Skin of body (tissue), 2 donors: Measurements from ENCODE around the gene GATAD2A. TPM values are rescaled to one million over a fixed set of nuclear protein-coding genes. Genes with fewer than 3 reads are reported as not detected.
"Not testable (repeated sequence)": the region's sequence is repeated elsewhere in the genome, so short reads cannot be mapped to it uniquely, and the experiment has no call there.

Source experiments
- DNase-seq: peaks from one replicate; lab custom pipeline; 2025; lab: John Stamatoyannopoulos, UW
- total RNA-seq: library from RNA; depleted of rRNA; stranded (reverse); fragments of >200 nt; gene quantifications from one replicate; pipeline ENCODE4 v1.2.3, GENCODE V29; 2014

GATAD2A gene
- total RNA-seq, 1 donor from 2014 or later, result 24.3 TPM

DNA sequence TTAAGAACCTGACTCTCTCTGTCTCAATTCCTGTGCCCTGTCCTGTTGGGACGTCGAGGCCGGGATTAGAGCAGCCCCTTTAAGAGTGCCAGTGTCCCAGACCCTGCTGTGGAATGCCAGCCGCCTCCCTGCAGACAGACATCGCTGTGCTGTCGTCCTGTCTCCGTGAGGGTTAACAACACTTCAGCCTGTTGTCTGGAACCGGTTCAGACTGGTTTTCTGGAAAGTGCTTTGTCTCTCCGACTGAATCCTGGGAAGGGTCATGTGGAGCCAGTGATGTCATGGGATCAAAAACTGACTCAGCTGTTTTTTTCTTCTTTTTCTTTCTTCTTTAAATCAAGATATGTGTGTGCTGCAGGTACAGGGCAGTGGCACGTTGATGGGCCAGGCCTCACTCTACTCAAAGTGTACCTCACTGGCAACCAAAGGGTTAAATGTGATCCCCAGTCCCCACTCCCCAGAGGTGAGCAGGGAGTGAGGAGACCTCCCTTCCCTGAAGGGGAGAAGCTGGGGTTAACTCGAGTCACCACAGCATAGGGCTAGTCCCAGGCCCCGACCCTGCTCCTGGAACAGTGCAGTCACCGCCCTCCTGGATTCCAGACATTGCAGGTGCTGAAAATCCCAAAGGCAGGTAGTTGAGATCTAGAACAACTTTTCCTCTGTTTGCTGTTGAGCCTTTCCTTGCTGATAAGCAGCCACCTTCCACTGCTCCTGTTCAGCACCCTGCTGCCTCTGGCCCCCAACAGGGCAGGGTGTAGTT, 59.0 kb downstream of the GATAD2A start:
- peak; percentile 65 for DNase-seq

- DNase-seq, result no peak
Measured at GRCh38 chr19:19465436-19466070, 60.1 kb downstream of the GATAD2A start.

DNA sequence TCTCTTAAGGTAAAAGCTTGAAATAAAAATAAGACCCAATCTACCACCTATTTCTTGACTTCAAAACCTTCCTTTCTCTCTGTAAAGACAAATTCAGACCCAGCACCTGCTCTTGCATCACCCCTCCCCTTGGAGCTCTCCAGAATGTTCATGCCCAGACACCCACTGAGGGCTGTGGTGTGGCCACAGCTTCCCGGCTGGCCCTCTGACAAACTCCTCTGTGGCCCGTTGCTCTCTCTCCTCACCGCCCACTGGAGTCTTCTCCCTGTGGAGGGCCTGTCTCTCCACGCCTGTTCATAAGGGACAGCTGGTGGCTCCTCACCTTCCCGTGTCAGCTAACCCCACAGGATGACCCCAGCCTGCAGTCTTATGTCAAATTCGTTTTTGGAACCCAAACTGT, 60.7 kb downstream of the GATAD2A start:
- no peak for DNase-seq

- DNase-seq, result peak; percentile 7
Measured at GRCh38 chr19:19468424-19469050, 63.1 kb downstream of the GATAD2A start.

GRCh38 chr19:19470579-19470978, 65.1 kb downstream of the GATAD2A start:
- DNase-seq, result no peak

GRCh38 chr19:19471682-19472081, 66.2 kb downstream of the GATAD2A start:
- no peak for DNase-seq

GRCh38 chr19:19472106-19472505, 66.6 kb downstream of the GATAD2A start:
- DNase-seq, result not testable (repeated sequence)

DNA sequence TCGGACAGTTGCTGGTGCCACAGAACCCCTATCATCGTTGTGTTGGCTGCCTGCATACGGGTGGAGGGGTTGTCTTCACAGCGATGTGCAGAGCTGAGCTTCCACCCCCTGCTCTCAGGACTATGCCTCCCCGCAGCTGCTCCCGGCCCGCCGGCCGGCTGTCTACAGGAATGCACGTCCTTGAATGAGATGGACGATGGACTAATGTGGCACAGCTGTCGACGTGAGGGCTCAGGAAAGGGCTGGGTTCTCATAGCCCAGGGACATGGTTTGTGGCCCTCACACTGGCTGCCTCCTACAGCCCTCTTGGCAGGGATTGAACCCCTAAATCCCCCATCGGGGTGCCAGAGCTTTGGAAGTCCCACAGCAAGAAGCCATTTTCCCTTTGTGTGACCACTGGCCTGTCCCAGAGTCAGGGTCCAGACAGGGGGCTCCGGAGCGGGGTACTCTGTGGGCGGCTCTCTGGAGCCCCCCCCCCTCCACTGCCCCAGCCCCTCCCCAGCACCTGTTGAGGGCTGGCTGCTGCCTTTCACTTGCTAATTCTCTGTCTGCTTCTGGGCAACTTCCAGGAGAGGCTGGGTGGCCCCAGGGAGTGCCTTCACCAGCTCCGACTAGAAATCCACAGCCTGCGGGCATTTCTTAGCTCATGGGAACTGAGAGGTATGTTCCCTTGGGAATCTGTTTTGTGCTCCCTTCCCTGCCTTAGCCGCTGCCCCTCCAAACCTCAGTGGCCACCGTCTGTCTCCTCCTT, 69.7 kb downstream of the GATAD2A start:
- DNase-seq, result no peak

DNA sequence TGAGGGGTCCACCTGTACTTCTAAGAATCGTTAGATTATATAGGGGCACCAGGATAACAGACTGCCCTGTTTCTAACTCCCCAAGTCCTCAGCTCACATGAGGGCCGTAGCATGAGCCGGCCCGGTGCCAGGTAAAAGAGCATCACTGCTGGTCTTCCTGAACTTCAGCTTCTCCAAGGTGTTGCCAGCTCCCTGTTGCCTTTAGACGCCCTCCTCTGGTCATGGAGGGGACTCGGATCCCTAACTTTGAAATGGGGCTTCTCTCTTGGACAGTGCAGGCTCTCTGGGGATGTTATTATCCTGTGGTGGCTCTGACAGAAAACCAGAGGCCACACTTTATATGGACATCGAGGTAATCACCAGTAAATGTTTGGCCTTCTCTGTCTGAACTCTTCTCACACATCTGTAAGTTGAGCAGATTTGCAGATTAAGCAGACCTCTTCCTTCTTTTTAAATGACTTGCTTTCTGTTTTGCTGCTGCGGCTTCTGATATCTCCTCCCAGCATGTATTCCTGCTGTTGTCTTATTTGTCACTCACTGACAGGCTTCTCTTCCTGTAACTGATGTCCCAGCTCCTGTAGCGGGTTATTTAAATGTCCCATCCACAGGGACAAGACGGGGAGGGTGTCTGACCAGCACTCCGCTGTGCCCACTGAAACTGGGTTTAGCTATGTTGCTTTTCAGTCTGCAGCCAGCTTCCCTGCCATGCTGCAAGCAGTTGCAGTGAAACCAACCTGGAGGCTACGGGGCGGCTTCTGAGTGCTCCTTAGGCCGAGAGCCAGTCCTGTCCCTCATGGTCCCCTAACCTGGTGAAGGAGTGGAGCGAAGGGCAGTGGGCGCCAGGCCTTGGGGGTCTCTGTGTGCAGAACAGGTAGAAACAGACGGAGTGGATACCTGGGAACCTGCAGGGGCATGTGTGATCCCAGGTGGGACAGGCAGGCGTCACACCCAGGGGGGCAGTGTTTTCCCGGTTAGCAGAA, 70.7 kb downstream of the GATAD2A start:
- DNase-seq, result no peak

- no peak for DNase-seq
Measured at GRCh38 chr19:19477705-19478383, 72.4 kb downstream of the GATAD2A start.

- no peak for DNase-seq
Measured at GRCh38 chr19:19480688-19481087, 75.2 kb downstream of the GATAD2A start.

DNA sequence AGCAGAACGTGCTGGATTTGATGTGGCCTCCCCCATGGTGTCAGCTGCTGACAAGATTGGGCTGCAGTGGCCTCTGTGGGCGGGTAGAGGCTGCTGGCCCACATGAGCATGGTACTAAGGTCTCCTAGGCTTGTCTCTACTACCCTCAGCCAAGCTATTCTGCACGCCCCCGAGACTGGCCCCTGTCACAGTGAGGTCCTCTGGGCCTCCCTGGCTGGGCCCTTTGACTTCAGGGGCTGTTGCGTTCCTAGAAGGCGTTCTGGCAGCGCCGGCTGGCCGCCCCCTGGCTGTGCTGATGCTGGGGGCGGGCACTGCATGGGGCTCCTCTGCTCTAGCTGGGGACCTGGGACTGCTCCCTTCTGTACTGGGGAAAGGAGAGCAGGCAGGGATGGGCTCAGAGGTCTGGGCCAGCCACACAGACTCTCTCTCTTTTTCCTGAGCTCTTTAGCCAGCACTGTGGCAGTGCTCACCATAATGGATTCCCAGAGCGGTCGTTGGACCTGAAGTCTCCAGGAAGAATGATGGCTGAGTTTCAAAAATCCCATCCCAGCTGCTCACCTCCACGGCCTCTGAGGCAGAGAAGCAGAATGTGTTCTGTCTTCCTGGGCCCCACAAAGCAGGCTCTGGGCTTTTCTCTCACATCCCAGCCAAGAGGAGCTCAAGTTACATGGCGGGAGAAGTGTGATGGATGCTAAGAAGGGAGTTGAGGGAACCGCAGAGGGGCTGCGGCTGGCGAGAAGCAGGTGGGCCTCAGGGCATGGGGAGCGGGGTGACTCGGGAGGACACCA, 77.5 kb downstream of the GATAD2A start:
- peak; percentile 49 for DNase-seq

DNA sequence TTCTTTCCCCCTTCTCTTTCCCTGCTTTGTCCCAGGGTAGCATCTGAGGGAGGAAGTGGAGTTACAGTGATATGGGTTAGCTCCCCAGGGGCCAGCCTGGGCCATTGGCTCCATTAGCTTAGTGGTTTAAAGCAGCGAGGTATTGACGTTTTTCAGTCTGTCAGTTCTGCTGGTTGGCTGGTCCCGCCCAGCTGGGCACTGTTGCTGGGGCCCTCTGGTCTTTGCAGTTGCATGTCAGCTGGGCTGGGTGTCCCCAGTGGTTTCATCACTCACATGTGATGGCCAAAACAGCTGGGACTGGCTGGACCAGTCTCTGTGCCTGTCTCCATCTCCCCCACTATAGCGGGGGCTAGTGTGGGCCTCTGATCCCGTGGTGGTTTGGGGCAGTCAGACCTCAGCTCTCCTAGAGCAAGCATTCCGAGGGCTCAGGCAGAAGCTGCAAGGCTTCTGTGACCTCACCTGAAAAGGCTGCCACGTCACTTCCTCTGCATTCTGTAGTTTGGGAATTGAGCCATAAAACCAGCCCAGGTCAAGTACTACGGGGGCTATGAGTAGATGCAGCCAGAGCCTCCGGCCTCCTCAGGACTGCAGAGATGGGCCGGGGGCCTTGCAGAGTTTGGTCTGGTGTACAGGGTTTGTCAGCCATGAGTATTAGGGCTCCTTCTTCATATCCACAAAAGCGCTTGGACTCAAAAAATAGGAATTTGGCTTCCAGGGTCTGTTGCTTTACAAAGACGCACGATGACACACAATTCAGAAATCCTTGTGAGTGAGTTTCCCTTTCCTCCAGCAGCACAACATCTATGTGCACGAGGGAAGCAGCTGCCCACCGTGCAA, 79.9 kb downstream of the GATAD2A start:
- no peak for DNase-seq

DNA sequence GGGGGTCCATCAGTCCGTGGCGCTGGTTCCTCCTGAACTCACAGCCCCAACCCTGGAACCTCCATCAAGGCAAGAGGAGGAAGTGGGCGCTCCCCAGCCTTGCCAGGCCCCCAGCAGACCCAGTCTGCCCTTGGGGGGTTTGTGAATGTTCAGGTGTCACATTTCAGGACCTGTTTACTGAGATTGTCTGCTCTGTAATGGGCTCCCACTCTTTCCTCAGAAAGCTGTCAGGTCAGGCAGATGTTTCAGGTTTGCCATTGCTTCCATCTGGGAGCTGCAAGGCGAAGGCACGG, 80.5 kb downstream of the GATAD2A start:
- no peak for DNase-seq

DNA sequence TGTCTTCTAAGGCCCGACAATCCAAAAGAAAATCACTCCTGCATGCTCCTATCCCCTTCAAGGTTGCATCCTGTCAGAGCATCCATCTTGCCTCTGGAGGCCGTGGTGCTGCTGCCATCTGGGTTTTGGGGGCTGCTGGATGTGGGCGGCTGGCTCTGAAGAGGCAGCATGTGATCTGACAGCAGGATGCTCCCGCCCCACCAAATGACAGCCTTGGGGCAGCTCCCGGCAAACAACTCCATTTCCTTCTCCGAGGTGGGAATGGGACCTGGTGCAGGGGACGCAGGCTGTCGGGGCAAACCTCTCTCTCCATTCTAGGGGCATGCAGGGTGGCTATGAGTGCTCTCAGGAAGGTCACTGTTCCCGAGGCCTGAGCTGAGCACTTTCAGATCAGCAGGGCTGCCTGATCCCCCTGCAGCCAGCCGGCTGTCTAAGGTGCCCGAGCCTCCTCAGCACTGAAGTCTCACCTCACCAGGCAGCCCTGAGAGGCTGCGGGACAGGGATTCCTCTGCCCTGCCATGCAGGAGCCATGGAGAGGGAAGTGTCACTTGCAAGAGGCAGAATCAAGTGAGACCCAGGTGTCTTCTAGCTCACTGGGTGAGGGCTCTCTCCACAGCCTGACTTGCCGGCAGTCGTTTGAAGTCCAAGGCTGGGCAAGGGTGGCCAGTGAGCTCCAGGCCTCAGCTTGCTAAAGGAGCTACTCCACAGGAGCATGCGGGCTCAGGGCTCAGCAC, 81.0 kb downstream of the GATAD2A start:
- no peak for DNase-seq

DNA sequence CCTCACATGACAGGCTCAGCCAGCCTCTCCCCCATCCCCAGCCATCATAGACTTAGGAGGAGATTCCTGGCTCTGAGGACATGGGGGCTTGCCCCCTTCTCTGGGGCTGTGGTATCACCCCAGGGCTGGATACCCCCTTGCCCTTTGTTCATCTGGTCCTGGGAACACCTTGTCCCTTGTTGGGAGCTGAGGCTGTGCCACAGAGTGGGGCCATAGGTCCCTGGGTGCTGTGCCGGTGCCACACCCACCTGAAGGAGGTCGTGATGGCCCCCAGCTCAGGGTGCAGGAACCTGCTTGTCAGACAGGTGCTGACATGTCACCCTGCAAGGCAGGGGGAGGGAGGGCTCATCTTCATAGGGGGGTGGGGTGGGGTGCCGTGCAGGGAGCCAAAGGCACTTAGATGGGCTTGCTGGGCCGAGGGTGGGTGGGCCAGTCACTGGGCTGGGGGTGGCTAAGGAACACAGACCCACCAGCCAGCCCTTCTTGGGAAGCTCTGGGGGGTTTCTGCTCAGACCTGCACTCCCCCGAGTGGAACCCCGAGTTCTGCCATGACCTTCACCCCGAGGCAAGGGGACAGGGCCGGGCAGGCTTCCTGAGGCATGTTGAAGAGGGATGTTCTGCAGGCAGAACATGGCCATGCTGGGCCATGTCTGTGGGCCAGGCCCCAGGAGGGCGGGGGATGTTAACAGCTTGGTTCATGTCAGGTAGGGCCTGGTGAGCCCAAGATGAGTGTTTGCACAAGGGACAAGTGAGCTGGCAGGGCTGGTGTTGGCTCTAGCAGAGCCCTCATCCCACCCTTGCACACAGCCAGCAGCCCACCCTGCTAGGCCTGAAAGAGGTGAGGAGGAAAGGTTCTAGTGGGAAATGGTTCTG, 81.8 kb downstream of the GATAD2A start:
- no peak for DNase-seq
